ENCODE results near the gene SRRM4.

- TF ChIP-seq ZFP3 (CRISPR knock-in tag; IDR thresholded peaks at IDR 0.05): no peak
- TF ChIP-seq ZFP30 (CRISPR knock-in tag; IDR thresholded peaks at IDR 0.05): no peak
- no peak for TF ChIP-seq ZNF565 (CRISPR knock-in tag; conservative IDR thresholded peaks at IDR 0.05; ENCODE audit: low read depth)
- no peak for TF ChIP-seq CREB5 (CRISPR knock-in tag; IDR thresholded peaks at IDR 0.05; ENCODE audit: low read depth)
- no peak for TF ChIP-seq PATZ1 (CRISPR knock-in tag; IDR thresholded peaks at IDR 0.05; ENCODE audit: borderline replicate concordance)
- TF ChIP-seq OSR1 (CRISPR knock-in tag; IDR thresholded peaks at IDR 0.05): no peak
- TF ChIP-seq ESRRG (CRISPR knock-in tag; IDR thresholded peaks at IDR 0.05): no peak
- TF ChIP-seq ZC3H10 (CRISPR knock-in tag; IDR thresholded peaks at IDR 0.05): no peak
Observed at GRCh38 chr12:119130523-119130922, 149.2 kb downstream of the SRRM4 start.

All from SK-N-SH treated with all-trans-retinoic acid at 6 μM for 48 hours (cell line).